Measurements from ENCODE around the gene SRPRB. TPM values are rescaled to one million over a fixed set of nuclear protein-coding genes. Genes with fewer than 3 reads are reported as not detected.

The SRPRB gene
- polyA plus RNA-seq, 1 of the 3 experiments (the other 2 are of a cell fraction): 54.3 TPM

GRCh38 chr3:133868758-133869475, 63.3 kb downstream of the SRPRB start:
- Histone ChIP-seq H4K20me1 (ENCODE audit: insufficient read depth) (no peaks in the 10 kb centered on the region), H3K4me2 (no peak overlapping the region), H3K27me3 (ENCODE audit: insufficient read depth) (no peaks in the 10 kb centered on the region), H3K9ac (no peak overlapping the region), H3K9me3 (no peaks in the 10 kb centered on the region), H3K36me3 (replicated peaks in 1 of 2; ENCODE audit: control insufficient read depth in 1 of 2, insufficient read depth in 2 of 2, low read length in 1 of 2) (no peaks in the 10 kb centered on the region), H3K79me2 (ENCODE audit: insufficient read depth) (no peaks in the 10 kb centered on the region), H3K4me1 (ENCODE audit: control insufficient read depth in 1 of 2, insufficient read depth in 2 of 2, low read depth in 1 of 2, low read length in 1 of 2) (peaks cover 0 to 14% of the 10 kb centered on the region in 2 experiments; a peak in 1 of 4 replicates), H3K4me3 (ENCODE audit: low read depth in 2 of 2, low read length in 1 of 2) (no peak overlapping the region), H3K9me2 (no peaks in the 10 kb centered on the region), H3F3A (replicated peaks; ENCODE audit: insufficient read depth) (no peaks in the 10 kb centered on the region), H3K27ac (ENCODE audit: low read depth in 2 of 2, low read length in 1 of 2) (no peak overlapping the region), H2AFZ (ENCODE audit: low read depth) (no peak overlapping the region)
- TF ChIP-seq TCF12 (IDR thresholded peaks at IDR 0.05) (no peak), CTCF (IDR thresholded peaks at IDR 0.05) (no peak), RCOR1 (IDR thresholded peaks at IDR 0.05; ENCODE audit: low read length) (no peak), NRF1 (IDR thresholded peaks at IDR 0.05; ENCODE audit: low read depth, low read length) (no peak)
- no peak for DNase-seq
- CTCF ChIA-PET: no interaction called here
- POLR2A ChIA-PET: interaction anchor here (0.6 kb wide), 1 partner anchor 15 kb away, joined by 3 read pairs; no protein-coding TSS in a partner anchor
- 46% methylated on average over 7 of the region's 7 CpGs for WGBS (ENCODE audit: low lambda C conversion rate)

GRCh38 chr3:133869586-133869985, 64.0 kb downstream of the SRPRB start:
- ChIA-PET CTCF (no interaction called here), POLR2A (no interaction called here)
- Histone ChIP-seq H3K79me2 (ENCODE audit: insufficient read depth) (no peaks in the 10 kb centered on the region), H2AFZ (ENCODE audit: low read depth) (no peak overlapping the region), H3K9me2 (no peaks in the 10 kb centered on the region), H3K9me3 (no peaks in the 10 kb centered on the region), H3K4me3 (ENCODE audit: low read depth in 2 of 2, low read length in 1 of 2) (no peak overlapping the region), H4K20me1 (ENCODE audit: insufficient read depth) (no peaks in the 10 kb centered on the region), H3K36me3 (replicated peaks in 1 of 2; ENCODE audit: control insufficient read depth in 1 of 2, insufficient read depth in 2 of 2, low read length in 1 of 2) (no peaks in the 10 kb centered on the region), H3K9ac (no peak overlapping the region), H3K4me1 (ENCODE audit: control insufficient read depth in 1 of 2, insufficient read depth in 2 of 2, low read depth in 1 of 2, low read length in 1 of 2) (peaks cover 0 to 14% of the 10 kb centered on the region in 2 experiments; a peak in 1 of 4 replicates), H3K27me3 (ENCODE audit: insufficient read depth) (no peaks in the 10 kb centered on the region), H3K27ac (ENCODE audit: low read depth in 2 of 2, low read length in 1 of 2) (no peak overlapping the region), H3K4me2 (no peak overlapping the region), H3F3A (replicated peaks; ENCODE audit: insufficient read depth) (no peaks in the 10 kb centered on the region)
- WGBS (ENCODE audit: low lambda C conversion rate): 84% methylated on average over 5 of the region's 6 CpGs
- DNase-seq: no peak
- TF ChIP-seq TCF12 (IDR thresholded peaks at IDR 0.05): no peak
- no peak for TF ChIP-seq USF2 (IDR thresholded peaks at IDR 0.05; ENCODE audit: borderline replicate concordance, low read depth, low read length)
- no peak for TF ChIP-seq MXI1 (IDR thresholded peaks at IDR 0.05; ENCODE audit: low read depth, low read length)
- no peak for TF ChIP-seq SIN3A (IDR thresholded peaks at IDR 0.05; ENCODE audit: borderline replicate concordance, low read depth, low read length)
- TF ChIP-seq JUND (IDR thresholded peaks at IDR 0.05): no peak
- TF ChIP-seq RCOR1 (IDR thresholded peaks at IDR 0.05; ENCODE audit: low read length): no peak
- TF ChIP-seq RAD21 (IDR thresholded peaks at IDR 0.05; ENCODE audit: low read length): no peak
- TF ChIP-seq EZH2phosphoT487 (IDR thresholded peaks at IDR 0.05; ENCODE audit: borderline replicate concordance, low read depth): no peak
- TF ChIP-seq NRF1 (IDR thresholded peaks at IDR 0.05; ENCODE audit: low read depth, low read length): no peak
- no peak for TF ChIP-seq FOXM1 (IDR thresholded peaks at IDR 0.05; ENCODE audit: low read depth)
- no peak for TF ChIP-seq EP300 (IDR thresholded peaks at IDR 0.05; ENCODE audit: borderline replicate concordance in 1 of 2, low read depth in 1 of 2, low read length in 1 of 2)
- TF ChIP-seq TEAD4 (IDR thresholded peaks at IDR 0.05; ENCODE audit: borderline replicate concordance, insufficient read depth): no peak
- no peak for TF ChIP-seq USF1 (IDR thresholded peaks at IDR 0.05; ENCODE audit: borderline replicate concordance, low read depth)
- no peak for TF ChIP-seq SMC3 (IDR thresholded peaks at IDR 0.05; ENCODE audit: low read depth, low read length)
- no peak for TF ChIP-seq IRF3 (IDR thresholded peaks at IDR 0.05; ENCODE audit: low read depth, low read length)
- no peak for TF ChIP-seq REST (IDR thresholded peaks at IDR 0.05; ENCODE audit: low read depth, low read length)

Measured in SK-N-SH (cell line).